Calu3 (cell line): Measurements from ENCODE around the gene RNPS1. TPM values are rescaled to one million over a fixed set of nuclear protein-coding genes. Genes with fewer than 3 reads are reported as not detected.
"Not testable (repeated sequence)": the region's sequence is repeated elsewhere in the genome, so short reads cannot be mapped to it uniquely, and the experiment has no call there.

ENCODE experiments used
- BruUV-seq: library from RNA; stranded (reverse); fragments of 400-500 nt; replicated peaks from 2 replicates; lab custom pipeline; 2021; lab: Mats Ljungman, UMichigan
- CTCF ChIA-PET: fragments of 300-600 bp; sonication (Branson Sonifier 250); formaldehyde crosslinking; loops from one replicate; lab custom pipeline; 2022; ENCODE audit warnings: antibody characterized with exemption; lab: Charles Lee
- DNase-seq: peaks from one replicate; pipeline ENCODE4 v3.0.0; 2022
- H3K27ac Mint-ChIP-seq: one replicate; pipeline ENCODE4 v1.8.0; 2022; ENCODE audit warnings: mixed read lengths; ENCODE audit not compliant: unreplicated experiment
- H3K27me3 Mint-ChIP-seq: one replicate; pipeline ENCODE4 v1.8.0; 2022; ENCODE audit warnings: mixed read lengths; ENCODE audit not compliant: unreplicated experiment
- H3K36me3 Mint-ChIP-seq: one replicate; pipeline ENCODE4 v1.8.0; 2022; ENCODE audit warnings: mild to moderate bottlenecking, moderate library complexity, mixed read lengths; ENCODE audit not compliant: insufficient read depth, unreplicated experiment
- H3K4me1 Mint-ChIP-seq: one replicate; pipeline ENCODE4 v1.8.0; 2022; ENCODE audit warnings: mild to moderate bottlenecking, low read depth, mixed read lengths; ENCODE audit not compliant: unreplicated experiment
- H3K4me3 Mint-ChIP-seq: one replicate; pipeline ENCODE4 v1.8.0; 2022; ENCODE audit warnings: mild to moderate bottlenecking, low read depth, moderate library complexity, mixed read lengths; ENCODE audit not compliant: unreplicated experiment
- H3K9me3 Mint-ChIP-seq: one replicate; pipeline ENCODE4 v1.8.0; 2022; ENCODE audit warnings: low read depth, mixed read lengths; ENCODE audit not compliant: unreplicated experiment
- intact Hi-C: fragments of 100-400 bp; cut with micrococcal nuclease; formaldehyde crosslinking; loops from one replicate; pipeline ENCODE4 v1.10.0; 2022; ENCODE audit not compliant: unreplicated experiment
- total RNA-seq: library from RNA; stranded (reverse); gene quantifications from 2 replicates; pipeline ENCODE4 v1.2.3, GENCODE V29; 2022
- TF ChIP-seq, protein P1 (sequence below): fragments of 200-600 bp; IDR thresholded peaks from one replicate; pipeline ENCODE4 v1.8.0; 2022; ENCODE audit warnings: antibody characterized with exemption; ENCODE audit not compliant: unreplicated experiment

RNPS1 gene
- total RNA-seq, 1 experiment from 2014 or later: 287 TPM

- TF ChIP-seq, protein P1, sequence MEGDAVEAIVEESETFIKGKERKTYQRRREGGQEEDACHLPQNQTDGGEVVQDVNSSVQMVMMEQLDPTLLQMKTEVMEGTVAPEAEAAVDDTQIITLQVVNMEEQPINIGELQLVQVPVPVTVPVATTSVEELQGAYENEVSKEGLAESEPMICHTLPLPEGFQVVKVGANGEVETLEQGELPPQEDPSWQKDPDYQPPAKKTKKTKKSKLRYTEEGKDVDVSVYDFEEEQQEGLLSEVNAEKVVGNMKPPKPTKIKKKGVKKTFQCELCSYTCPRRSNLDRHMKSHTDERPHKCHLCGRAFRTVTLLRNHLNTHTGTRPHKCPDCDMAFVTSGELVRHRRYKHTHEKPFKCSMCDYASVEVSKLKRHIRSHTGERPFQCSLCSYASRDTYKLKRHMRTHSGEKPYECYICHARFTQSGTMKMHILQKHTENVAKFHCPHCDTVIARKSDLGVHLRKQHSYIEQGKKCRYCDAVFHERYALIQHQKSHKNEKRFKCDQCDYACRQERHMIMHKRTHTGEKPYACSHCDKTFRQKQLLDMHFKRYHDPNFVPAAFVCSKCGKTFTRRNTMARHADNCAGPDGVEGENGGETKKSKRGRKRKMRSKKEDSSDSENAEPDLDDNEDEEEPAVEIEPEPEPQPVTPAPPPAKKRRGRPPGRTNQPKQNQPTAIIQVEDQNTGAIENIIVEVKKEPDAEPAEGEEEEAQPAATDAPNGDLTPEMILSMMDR: no peak
- Mint-ChIP-seq H3K4me3 (no peak overlapping the region), H3K4me1 (peaks cover 10% of the 10 kb centered on the region), H3K27me3 (peaks cover 13% of the 10 kb centered on the region), H3K27ac (no peak overlapping the region), H3K9me3 (no peaks in the 10 kb centered on the region), H3K36me3 (peaks cover 37% of the 10 kb centered on the region)
- CTCF ChIA-PET: interaction anchor here (0.7 kb wide), 1 partner anchor 1886 kb away, joined by 3 read pairs; no protein-coding TSS in a partner anchor
- intact Hi-C loops: no loop called here
- DNase-seq: no peak
- no TSS peak for BruUV-seq
Measured at GRCh38 chr16:2273484-2273883, 5.6 kb upstream of the RNPS1 start.

- intact Hi-C loops: no loop called here
- CTCF ChIA-PET: no interaction called here
- DNase-seq: no peak
- TF ChIP-seq, protein P1: no peak
- Mint-ChIP-seq H3K4me3 (no peak overlapping the region), H3K36me3 (peaks cover 52% of the 10 kb centered on the region), H3K4me1 (peaks cover 10% of the 10 kb centered on the region), H3K9me3 (no peaks in the 10 kb centered on the region), H3K27ac (no peak overlapping the region), H3K27me3 (peaks cover 2% of the 10 kb centered on the region)
- BruUV-seq: no TSS peak
Measured at GRCh38 chr16:2271848-2272461, 4.0 kb upstream of the RNPS1 start.

DNA sequence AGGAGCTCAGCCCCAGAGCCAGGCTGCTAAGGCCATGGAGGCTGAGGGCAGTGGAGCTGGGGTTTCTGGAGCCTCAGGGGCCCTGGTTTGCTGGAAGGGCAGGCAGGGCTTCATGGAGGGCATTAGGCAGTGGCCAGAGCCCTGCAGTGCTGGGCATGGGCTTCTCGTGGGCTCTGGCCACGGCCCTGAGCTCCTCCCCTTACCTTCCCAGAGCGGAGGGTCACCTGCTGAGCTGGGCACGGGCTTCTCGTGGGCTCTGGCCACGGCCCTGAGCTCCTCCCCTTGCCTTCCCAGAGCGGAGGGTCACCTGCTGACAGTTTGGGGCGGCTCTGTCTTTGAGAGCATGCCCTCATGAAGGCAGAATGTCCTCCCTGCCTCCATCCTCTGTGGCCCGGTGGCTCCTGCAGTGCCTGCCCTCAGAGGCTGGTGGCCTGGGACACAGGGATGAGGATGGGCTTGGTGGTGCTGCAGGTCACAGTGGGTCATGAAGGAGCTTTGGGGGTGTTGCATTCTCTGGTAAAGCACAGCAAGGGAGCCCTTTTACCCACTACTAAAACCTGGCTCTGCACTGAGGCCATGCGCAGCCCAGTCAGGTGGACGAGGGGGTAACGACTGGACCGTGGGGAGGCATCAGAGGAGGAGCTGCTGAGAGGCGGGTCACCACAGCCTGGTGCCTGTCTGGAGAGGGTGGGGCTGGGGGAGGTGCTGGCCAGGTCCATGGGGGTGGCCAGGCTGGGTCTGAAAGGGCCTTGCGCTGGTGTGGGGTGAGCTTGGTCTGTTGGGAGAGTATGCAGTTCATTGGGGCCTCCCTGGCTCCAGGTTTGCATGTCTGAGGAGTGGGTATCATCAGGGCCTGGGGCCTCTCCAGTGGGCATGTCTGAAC, 2.9 kb upstream of the RNPS1 start:
- CTCF ChIA-PET: interaction anchor here (1.0 kb wide), 1 partner anchor 76 kb away, joined by 3 read pairs; no protein-coding TSS in a partner anchor
- no peak for DNase-seq
- intact Hi-C loops: no loop called here
- Mint-ChIP-seq H3K9me3 (no peaks in the 10 kb centered on the region), H3K27ac (no peak overlapping the region), H3K4me1 (peaks cover 17% of the 10 kb centered on the region), H3K27me3 (no peaks in the 10 kb centered on the region), H3K4me3 (no peak overlapping the region), H3K36me3 (peaks cover 63% of the 10 kb centered on the region)
- TF ChIP-seq, protein P1: no peak
- BruUV-seq: no TSS peak

- Mint-ChIP-seq H3K4me1 (peaks cover 23% of the 10 kb centered on the region), H3K27me3 (no peaks in the 10 kb centered on the region), H3K36me3 (peaks cover 71% of the 10 kb centered on the region), H3K9me3 (no peaks in the 10 kb centered on the region), H3K4me3 (peak overlapping the region; percentile 100), H3K27ac (no peak overlapping the region)
- TF ChIP-seq, protein P1: no peak
- intact Hi-C loops: no loop called here
- BruUV-seq: no TSS peak
- CTCF ChIA-PET: interaction anchor here (1.0 kb wide), 1 partner anchor 75 kb away, joined by 3 read pairs; no protein-coding TSS in a partner anchor
- no peak for DNase-seq
Measured at GRCh38 chr16:2270070-2270462, 2.1 kb upstream of the RNPS1 start.

- CTCF ChIA-PET, intact Hi-C loops, H3K27me3 Mint-ChIP-seq, BruUV-seq, H3K9me3 Mint-ChIP-seq, DNase-seq: not testable (repeated sequence)
- Mint-ChIP-seq H3K4me1 (peaks cover 33% of the 10 kb centered on the region), H3K36me3 (peaks cover 85% of the 10 kb centered on the region), H3K27ac (peak overlapping the region; percentile 100), H3K4me3 (peak overlapping the region; percentile 100)
Measured at GRCh38 chr16:2267505-2267912, 417 bp downstream of the RNPS1 start.

DNA sequence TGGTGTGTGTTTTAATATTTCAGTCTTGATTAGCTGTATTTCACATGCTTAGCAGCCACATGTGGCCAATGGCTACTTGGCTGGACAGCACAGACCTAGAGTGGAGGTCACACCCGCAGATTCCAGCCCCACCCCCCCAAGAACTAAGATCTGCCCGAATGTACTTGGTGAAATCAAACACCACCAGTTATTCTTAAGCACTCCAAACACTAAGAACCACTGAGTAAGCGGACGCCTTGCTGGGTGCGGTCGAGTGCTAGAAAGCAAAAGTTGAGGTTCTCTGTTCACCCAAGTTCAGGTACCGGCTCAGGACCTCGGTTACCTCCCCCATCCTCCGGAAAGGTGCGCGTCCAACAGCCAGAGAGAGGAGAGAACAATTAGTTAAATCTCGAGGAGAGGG, 1.0 kb downstream of the RNPS1 start:
- H3K27me3 Mint-ChIP-seq, BruUV-seq, intact Hi-C loops, CTCF ChIA-PET, DNase-seq, H3K9me3 Mint-ChIP-seq: not testable (repeated sequence)
- peak overlapping the region; percentile 100 for H3K4me3 Mint-ChIP-seq
- peak overlapping the region; percentile 100 for H3K27ac Mint-ChIP-seq
- peaks cover 89% of the 10 kb centered on the region for H3K36me3 Mint-ChIP-seq
- H3K4me1 Mint-ChIP-seq: peaks cover 33% of the 10 kb centered on the region
